ENCODE results near the gene EHD1. TPM values are rescaled to one million over a fixed set of nuclear protein-coding genes. Genes with fewer than 3 reads are reported as not detected.
A peak's percentile ranks its signal among the peaks of the same experiment; 100 is the strongest.

Gene EHD1
- total RNA-seq, 6 experiments from 2014 or later, result 189 to 227 (median 197) TPM

- TF ChIP-seq CTCF (IDR thresholded peaks at IDR 0.05), result peak; percentile 80
- Mint-ChIP-seq H3K27me3 (ENCODE audit: insufficient read depth) (peaks cover 12% of the 10 kb centered on the region), H3K4me1 (ENCODE audit: low read depth) (peaks cover 22% of the 10 kb centered on the region), H3K4me3 (peak within 1 kb of the TSS; percentile 19), H3K27ac (peak within 1 kb of the TSS; percentile 31; the same call in 1 of the 2 replicates), H3K9me3 (no peaks in the 10 kb centered on the region), H3K36me3 (ENCODE audit: low read depth) (no peaks in the 10 kb centered on the region)
- DNase-seq, result peak; percentile 36
Measured at GRCh38 chr11:64844330-64845128, 33.9 kb downstream of the EHD1 start, which contains the start of gene CDC42BPG. TSS of gene CDC42BPG (minus strand) at chr11:64844653. CDS start at chr11:64844569, 84 bp downstream.

- Mint-ChIP-seq H3K4me1 (ENCODE audit: low read depth) (peaks cover 18% of the 10 kb centered on the region), H3K4me3 (peak overlapping the region; percentile 19; the same call in 1 of the 2 replicates), H3K9me3 (no peaks in the 10 kb centered on the region), H3K27ac (no peak overlapping the region), H3K27me3 (ENCODE audit: insufficient read depth) (peaks cover 10% of the 10 kb centered on the region), H3K36me3 (ENCODE audit: low read depth) (no peaks in the 10 kb centered on the region)
- no peak for TF ChIP-seq CTCF (IDR thresholded peaks at IDR 0.05)
- no peak for DNase-seq
Measured at GRCh38 chr11:64843686-64844329, 34.6 kb downstream of the EHD1 start.

GRCh38 chr11:64842851-64843685 lies 35.4 kb downstream of the EHD1 start:
- H3K27ac Mint-ChIP-seq, result peak overlapping the region; percentile 8; the same call in 1 of the 2 replicates
- TF ChIP-seq CTCF (IDR thresholded peaks at IDR 0.05), result no peak
- DNase-seq, result no peak
- no peak overlapping the region for H3K4me3 Mint-ChIP-seq
- no peaks in the 10 kb centered on the region for H3K36me3 Mint-ChIP-seq (ENCODE audit: low read depth)
- peaks cover 8% of the 10 kb centered on the region for H3K27me3 Mint-ChIP-seq (ENCODE audit: insufficient read depth)
- H3K4me1 Mint-ChIP-seq (ENCODE audit: low read depth), result peaks cover 13% of the 10 kb centered on the region
- H3K9me3 Mint-ChIP-seq, result no peaks in the 10 kb centered on the region

- H3K27me3 Mint-ChIP-seq (ENCODE audit: insufficient read depth), result peaks cover 8% of the 10 kb centered on the region
- H3K27ac Mint-ChIP-seq, result no peak overlapping the region
- no peak overlapping the region for H3K4me3 Mint-ChIP-seq
- H3K36me3 Mint-ChIP-seq (ENCODE audit: low read depth), result no peaks in the 10 kb centered on the region
- no peaks in the 10 kb centered on the region for H3K9me3 Mint-ChIP-seq
- DNase-seq, result no peak
- H3K4me1 Mint-ChIP-seq (ENCODE audit: low read depth), result peaks cover 13% of the 10 kb centered on the region
- TF ChIP-seq CTCF (IDR thresholded peaks at IDR 0.05), result no peak
Measured at GRCh38 chr11:64842366-64842759, 36.1 kb downstream of the EHD1 start.

GRCh38 chr11:64841592-64842365 lies 36.6 kb downstream of the EHD1 start:
- Mint-ChIP-seq H3K27me3 (ENCODE audit: insufficient read depth) (peaks cover 8% of the 10 kb centered on the region), H3K27ac (no peak overlapping the region), H3K4me1 (ENCODE audit: low read depth) (peaks cover 13% of the 10 kb centered on the region), H3K4me3 (no peak overlapping the region), H3K36me3 (ENCODE audit: low read depth) (no peaks in the 10 kb centered on the region), H3K9me3 (no peaks in the 10 kb centered on the region)
- TF ChIP-seq CTCF (IDR thresholded peaks at IDR 0.05), result no peak
- no peak for DNase-seq
